MCF 10A (cell line): ENCODE results near the gene PYGM. TPM values are rescaled to one million over a fixed set of nuclear protein-coding genes. Genes with fewer than 3 reads are reported as not detected.

Experiments
- BruUV-seq: library from RNA; stranded (reverse); fragments of 400-500 nt; replicated peaks from 2 replicates; lab custom pipeline; 2021; lab: Mats Ljungman, UMichigan
- CTCF ChIA-PET: fragments of 300-600 bp; sonication (Branson Sonifier 250); formaldehyde crosslinking; extraction: SDS; loops from one replicate; lab custom pipeline; 2021; ENCODE audit warnings: antibody characterized with exemption, inconsistent platforms; lab: Yijun Ruan, JAX
- POLR2A ChIA-PET: fragments of 300-600, 350-650 bp; sonication (Branson Sonifier 250); formaldehyde crosslinking; extraction: SDS; loops from one replicate; lab custom pipeline; 2020; ENCODE audit warnings: antibody characterized with exemption, inconsistent platforms; lab: Yijun Ruan, JAX
- DNase-seq: peaks from one replicate; pipeline ENCODE4 v3.0.0-alpha.2; 2018; ENCODE audit not compliant: unreplicated experiment
- H3K27ac Mint-ChIP-seq: one replicate; pipeline ENCODE4 v1.8.0; 2022; ENCODE audit warnings: mild to moderate bottlenecking, low read depth, mixed read lengths; ENCODE audit not compliant: unreplicated experiment
- H3K27me3 Mint-ChIP-seq: one replicate; pipeline ENCODE4 v1.8.0; 2022; ENCODE audit warnings: mixed read lengths; ENCODE audit not compliant: insufficient read depth, unreplicated experiment
- H3K36me3 Mint-ChIP-seq: one replicate; pipeline ENCODE4 v1.8.0; 2022; ENCODE audit warnings: mild to moderate bottlenecking, moderate library complexity, mixed read lengths; ENCODE audit not compliant: insufficient read depth, unreplicated experiment
- H3K4me1 Mint-ChIP-seq: one replicate; pipeline ENCODE4 v1.8.0; 2022; ENCODE audit warnings: mixed read lengths; ENCODE audit not compliant: insufficient read depth, unreplicated experiment
- H3K4me3 Mint-ChIP-seq: one replicate; pipeline ENCODE4 v1.8.0; 2022; ENCODE audit warnings: mild to moderate bottlenecking, moderate library complexity, mixed read lengths; ENCODE audit not compliant: unreplicated experiment
- H3K9me3 Mint-ChIP-seq: one replicate; pipeline ENCODE4 v1.8.0; 2022; ENCODE audit warnings: mixed read lengths; ENCODE audit not compliant: unreplicated experiment
- intact Hi-C: fragments of 100-400 bp; cut with micrococcal nuclease; formaldehyde crosslinking; loops from 2 replicates; pipeline ENCODE4 v1.14.1; 2022
- total RNA-seq: library from RNA; stranded (reverse); gene quantifications from 2 replicates; pipeline ENCODE4 v1.2.3, GENCODE V29; 2022
- TF ChIP-seq, protein P1 (sequence below): fragments of 200-600 bp; IDR thresholded peaks from one replicate; pipeline ENCODE4 v1.8.0; 2022; ENCODE audit warnings: antibody characterized with exemption, mild to moderate bottlenecking; ENCODE audit not compliant: unreplicated experiment

Gene PYGM
- total RNA-seq, 1 experiment from 2014 or later = 0.09 TPM

DNA sequence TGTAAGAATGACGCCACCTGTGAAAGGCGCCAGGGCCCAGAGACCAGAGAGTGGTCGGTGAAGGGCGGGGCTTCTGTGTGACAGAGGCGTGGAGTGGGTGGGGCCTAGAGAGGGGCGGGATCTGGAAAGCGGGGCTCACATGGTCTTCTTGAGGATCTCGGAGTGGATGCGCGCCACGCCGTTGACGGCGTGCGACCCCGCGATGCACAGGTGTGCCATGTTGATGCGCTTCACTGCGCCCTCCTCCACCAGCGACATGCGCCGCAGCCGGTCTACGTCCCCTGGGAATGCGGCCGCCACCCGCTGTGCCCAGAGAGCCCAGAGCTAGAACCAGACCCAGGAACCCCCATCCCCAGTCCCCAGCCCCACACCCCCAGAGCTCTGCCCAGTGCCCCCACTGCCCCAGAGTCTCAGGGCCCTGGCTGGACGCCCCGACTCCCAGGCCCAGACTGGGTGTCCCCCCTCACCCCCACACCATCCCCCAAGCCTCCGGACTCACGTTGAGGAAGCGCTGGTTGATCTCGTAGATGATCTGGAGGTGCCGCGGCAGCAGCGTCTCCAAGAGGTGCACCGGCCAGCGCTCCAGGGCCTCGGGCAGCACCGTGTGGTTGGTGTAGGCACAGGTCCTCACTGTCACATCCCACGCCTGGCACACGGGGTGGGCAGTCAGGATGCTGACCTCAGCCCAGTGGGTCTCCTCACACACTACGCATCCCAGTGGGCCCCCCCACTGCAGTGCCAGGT, 6.2 kb downstream of the PYGM start:
- BruUV-seq = no TSS peak
- ChIA-PET CTCF (interaction anchor here (0.6 to 2.1 kb wide), 2 partner anchors 11 to 246 kb away, joined by 4 to 6 read pairs; no protein-coding TSS in a partner anchor), POLR2A (no interaction called here)
- no peak for DNase-seq
- Mint-ChIP-seq H3K9me3 (no peaks in the 10 kb centered on the region), H3K4me1 (no peaks in the 10 kb centered on the region), H3K36me3 (no peaks in the 10 kb centered on the region), H3K27ac (no peak overlapping the region), H3K27me3 (no peaks in the 10 kb centered on the region), H3K4me3 (no peak overlapping the region)
- intact Hi-C loops = no loop called here
- TF ChIP-seq, protein P1, sequence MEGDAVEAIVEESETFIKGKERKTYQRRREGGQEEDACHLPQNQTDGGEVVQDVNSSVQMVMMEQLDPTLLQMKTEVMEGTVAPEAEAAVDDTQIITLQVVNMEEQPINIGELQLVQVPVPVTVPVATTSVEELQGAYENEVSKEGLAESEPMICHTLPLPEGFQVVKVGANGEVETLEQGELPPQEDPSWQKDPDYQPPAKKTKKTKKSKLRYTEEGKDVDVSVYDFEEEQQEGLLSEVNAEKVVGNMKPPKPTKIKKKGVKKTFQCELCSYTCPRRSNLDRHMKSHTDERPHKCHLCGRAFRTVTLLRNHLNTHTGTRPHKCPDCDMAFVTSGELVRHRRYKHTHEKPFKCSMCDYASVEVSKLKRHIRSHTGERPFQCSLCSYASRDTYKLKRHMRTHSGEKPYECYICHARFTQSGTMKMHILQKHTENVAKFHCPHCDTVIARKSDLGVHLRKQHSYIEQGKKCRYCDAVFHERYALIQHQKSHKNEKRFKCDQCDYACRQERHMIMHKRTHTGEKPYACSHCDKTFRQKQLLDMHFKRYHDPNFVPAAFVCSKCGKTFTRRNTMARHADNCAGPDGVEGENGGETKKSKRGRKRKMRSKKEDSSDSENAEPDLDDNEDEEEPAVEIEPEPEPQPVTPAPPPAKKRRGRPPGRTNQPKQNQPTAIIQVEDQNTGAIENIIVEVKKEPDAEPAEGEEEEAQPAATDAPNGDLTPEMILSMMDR = no peak

DNA sequence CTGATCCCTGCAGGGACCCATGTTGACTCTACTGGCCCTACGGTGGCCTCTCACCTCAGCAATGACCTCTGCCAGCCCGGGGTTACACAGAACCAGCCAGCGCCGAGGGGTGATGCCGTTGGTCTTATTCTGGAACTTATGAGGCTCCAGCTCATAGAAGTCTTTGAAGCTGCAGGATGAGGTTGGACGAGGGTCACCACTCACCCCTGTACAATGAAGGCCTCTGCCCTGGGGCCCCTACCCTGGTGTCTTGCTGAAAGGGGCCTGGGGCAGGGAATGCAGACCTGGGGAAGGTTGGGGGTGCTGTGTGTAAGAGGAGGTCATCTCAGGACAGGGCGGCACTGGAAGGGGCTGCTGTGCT, 6.8 kb downstream of the PYGM start:
- ChIA-PET POLR2A (interaction anchor here (1.2 kb wide), 1 partner anchor 22 kb away, joined by 3 read pairs; no protein-coding TSS in a partner anchor), CTCF (interaction anchor here (0.6 to 2.1 kb wide), 3 partner anchors 11 to 469 kb away, joined by 3 to 6 read pairs (median 4); no protein-coding TSS in a partner anchor)
- no TSS peak for BruUV-seq
- TF ChIP-seq, protein P1 = no peak
- Mint-ChIP-seq H3K4me1 (no peaks in the 10 kb centered on the region), H3K36me3 (no peaks in the 10 kb centered on the region), H3K4me3 (no peak overlapping the region), H3K9me3 (no peaks in the 10 kb centered on the region), H3K27ac (no peak overlapping the region), H3K27me3 (no peaks in the 10 kb centered on the region)
- intact Hi-C loops = no loop called here
- no peak for DNase-seq

DNA sequence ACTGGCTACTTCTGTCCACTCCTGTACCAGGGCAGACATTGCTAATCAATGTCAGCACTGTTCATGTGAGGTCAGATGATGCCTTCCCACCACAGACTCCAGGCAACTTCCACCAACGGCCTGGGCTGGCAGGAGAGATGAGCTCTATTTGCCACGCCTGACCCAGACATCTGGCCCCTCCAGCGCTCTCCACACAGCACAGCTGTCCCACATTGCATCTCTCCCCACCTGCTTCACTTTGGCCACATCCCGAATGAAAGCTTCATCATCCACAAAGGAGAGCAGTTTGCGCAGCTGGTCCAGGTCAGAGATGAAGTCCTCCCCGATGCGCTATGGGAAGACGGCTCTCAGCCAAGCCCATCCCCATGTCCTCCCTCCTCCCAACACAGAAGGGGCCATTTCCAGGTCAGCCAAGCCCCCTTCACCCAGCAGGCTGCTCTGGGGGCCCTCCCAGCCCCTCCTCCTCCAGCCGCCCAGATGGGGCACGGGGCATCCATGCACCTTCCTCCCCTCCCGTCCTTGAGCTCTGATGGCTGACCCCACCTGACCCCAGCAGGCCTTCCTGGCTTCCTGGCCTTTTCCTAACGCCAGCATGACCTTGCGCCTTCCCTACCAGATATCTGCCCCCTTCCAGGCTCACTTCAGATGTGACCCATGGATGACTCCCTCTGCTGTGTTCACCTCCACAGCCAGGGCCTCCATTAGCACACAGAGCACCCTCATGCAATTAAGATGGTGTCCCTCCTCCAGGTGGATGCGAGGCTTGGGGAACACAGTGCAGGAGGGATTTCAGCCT, 7.4 kb downstream of the PYGM start:
- TF ChIP-seq, protein P1 = no peak
- no peaks in the 10 kb centered on the region for H3K27me3 Mint-ChIP-seq
- H3K36me3 Mint-ChIP-seq = no peaks in the 10 kb centered on the region
- no peaks in the 10 kb centered on the region for H3K4me1 Mint-ChIP-seq
- H3K27ac Mint-ChIP-seq = no peak overlapping the region
- no peaks in the 10 kb centered on the region for H3K9me3 Mint-ChIP-seq
- H3K4me3 Mint-ChIP-seq = no peak overlapping the region
- CTCF ChIA-PET = interaction anchor here (0.6 to 2.1 kb wide), 3 partner anchors 10 to 470 kb away, joined by 3 to 6 read pairs (median 3); no protein-coding TSS in a partner anchor
- no TSS peak for BruUV-seq
- intact Hi-C loops = no loop called here
- POLR2A ChIA-PET = interaction anchor here (1.2 kb wide), 1 partner anchor 22 kb away, joined by 3 read pairs; no protein-coding TSS in a partner anchor
- DNase-seq = no peak

DNA sequence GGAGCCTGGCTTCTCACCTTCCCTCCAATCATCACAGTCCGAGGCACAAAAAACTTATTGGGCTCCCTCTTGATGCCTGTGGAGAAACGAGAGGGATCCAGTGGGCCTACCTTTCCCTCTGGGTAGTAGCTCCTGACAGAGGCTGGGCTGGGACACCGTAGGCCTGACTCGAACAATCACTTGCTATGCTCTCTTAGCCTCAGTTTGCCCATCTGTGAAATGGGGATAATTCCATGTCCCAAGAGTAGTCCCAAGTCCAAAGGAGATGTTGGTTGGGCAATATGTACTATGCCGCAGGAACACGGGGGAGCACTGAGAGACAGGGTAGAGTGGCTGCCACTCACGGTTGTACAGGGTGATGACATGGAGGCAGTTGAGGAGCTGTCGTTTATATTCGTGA, 8.2 kb downstream of the PYGM start:
- H3K27me3 Mint-ChIP-seq = no peaks in the 10 kb centered on the region
- ChIA-PET CTCF (interaction anchor here (2.1 kb wide), 1 partner anchor 9 kb away, joined by 6 read pairs; no protein-coding TSS in a partner anchor), POLR2A (interaction anchor here (0.6 to 1.2 kb wide), 2 partner anchors 23 to 63 kb away, joined by 3 read pairs; no protein-coding TSS in a partner anchor)
- H3K36me3 Mint-ChIP-seq = no peaks in the 10 kb centered on the region
- H3K4me3 Mint-ChIP-seq = no peak overlapping the region
- intact Hi-C loops = no loop called here
- DNase-seq = no peak
- H3K4me1 Mint-ChIP-seq = no peaks in the 10 kb centered on the region
- no peaks in the 10 kb centered on the region for H3K9me3 Mint-ChIP-seq
- TF ChIP-seq, protein P1 = no peak
- no peak overlapping the region for H3K27ac Mint-ChIP-seq
- BruUV-seq = no TSS peak
